GM13976 (cell line): ENCODE measurements around the gene CMBL.

Experiments used
- DNase-seq: peaks from one replicate; pipeline ENCODE4 v3.0.0; 2012; ENCODE audit warnings: low spot score
- in situ Hi-C: fragments of 300-500 bp; cut with MboI; formaldehyde crosslinking; loops from one replicate; pipeline ENCODE4 v1.12.0; 2022; ENCODE audit warnings: low sequenced_read_pairs, mixed read lengths, inconsistent platforms; ENCODE audit not compliant: unreplicated experiment
- TF ChIP-seq, protein P1 (sequence below): IDR thresholded peaks from 2 replicates; pipeline ENCODE4 v1.5.1; 2012; ENCODE audit warnings: borderline replicate concordance, mild to moderate bottlenecking; ENCODE audit not compliant: insufficient read depth; ENCODE audit errors: extremely low read depth, missing control alignments, control extremely low read depth

Gene CMBL

DNA sequence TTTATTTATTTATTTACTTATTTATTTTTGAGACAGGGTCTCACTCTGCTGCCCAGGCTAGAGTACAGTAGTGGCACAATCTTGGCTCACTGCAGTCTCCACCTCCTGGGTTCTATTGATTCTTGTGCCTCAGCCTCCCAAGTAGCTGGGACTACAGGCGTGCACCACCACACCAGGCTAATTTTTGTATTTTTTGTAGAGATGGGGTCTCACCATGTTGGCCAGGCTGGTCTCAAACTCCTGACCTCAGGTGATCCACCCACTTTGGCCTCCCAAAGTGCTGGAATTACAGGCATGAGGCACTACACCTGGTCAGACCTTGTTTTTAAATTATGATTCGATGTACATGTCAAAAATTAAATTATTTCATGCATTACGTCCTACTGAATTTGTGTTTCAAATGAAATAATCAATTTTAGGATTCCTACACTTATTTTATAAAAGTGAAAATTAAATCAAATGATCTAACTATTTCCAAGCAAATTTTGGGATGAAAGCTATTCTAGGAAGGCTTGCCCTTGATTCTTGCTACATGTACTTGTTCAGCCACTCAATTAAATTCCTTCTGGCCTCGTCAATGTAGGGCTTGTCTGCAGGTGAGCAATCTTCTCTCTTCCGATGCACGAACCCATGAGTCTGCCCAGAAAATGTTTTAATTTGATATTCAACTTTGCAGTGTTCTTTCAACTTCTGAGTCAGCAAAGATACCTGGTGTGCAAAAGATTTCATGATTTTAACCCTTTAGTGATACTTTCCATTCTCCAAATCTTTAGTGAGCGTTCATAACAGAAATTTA, 27.6 kb downstream of the CMBL start:
- in situ Hi-C loops = loop anchor here (10.0 kb wide), 1 partner anchor 135 kb away; no protein-coding TSS in a partner anchor

DNA sequence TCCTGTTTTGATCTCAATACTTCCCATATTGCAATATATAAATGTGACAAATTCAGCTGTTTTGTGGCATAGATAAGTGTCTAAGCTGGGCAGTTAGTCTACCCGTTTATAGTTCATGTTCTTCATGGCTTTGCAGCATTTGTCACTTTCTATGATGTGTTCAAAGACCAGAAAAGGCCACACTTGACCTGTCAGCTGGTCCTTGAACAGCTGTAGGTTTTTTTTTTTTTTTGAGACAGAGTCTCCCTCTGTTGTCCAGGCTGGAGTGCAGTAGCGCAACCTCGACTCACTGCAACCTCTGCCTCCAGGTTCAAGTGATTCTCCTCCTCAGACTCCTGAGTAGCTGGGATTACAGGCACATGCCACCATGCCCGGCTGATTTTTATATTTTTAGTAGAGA, 28.4 kb downstream of the CMBL start:
- TF ChIP-seq, protein P1, sequence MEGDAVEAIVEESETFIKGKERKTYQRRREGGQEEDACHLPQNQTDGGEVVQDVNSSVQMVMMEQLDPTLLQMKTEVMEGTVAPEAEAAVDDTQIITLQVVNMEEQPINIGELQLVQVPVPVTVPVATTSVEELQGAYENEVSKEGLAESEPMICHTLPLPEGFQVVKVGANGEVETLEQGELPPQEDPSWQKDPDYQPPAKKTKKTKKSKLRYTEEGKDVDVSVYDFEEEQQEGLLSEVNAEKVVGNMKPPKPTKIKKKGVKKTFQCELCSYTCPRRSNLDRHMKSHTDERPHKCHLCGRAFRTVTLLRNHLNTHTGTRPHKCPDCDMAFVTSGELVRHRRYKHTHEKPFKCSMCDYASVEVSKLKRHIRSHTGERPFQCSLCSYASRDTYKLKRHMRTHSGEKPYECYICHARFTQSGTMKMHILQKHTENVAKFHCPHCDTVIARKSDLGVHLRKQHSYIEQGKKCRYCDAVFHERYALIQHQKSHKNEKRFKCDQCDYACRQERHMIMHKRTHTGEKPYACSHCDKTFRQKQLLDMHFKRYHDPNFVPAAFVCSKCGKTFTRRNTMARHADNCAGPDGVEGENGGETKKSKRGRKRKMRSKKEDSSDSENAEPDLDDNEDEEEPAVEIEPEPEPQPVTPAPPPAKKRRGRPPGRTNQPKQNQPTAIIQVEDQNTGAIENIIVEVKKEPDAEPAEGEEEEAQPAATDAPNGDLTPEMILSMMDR = no peak
- in situ Hi-C loops = loop anchor here (10.0 kb wide), 1 partner anchor 135 kb away; no protein-coding TSS in a partner anchor
- DNase-seq = no peak

More for the DNA sequence above, 27.6 kb downstream of the CMBL start:
- DNase-seq = no peak
- TF ChIP-seq, protein P1 = no peak

DNA sequence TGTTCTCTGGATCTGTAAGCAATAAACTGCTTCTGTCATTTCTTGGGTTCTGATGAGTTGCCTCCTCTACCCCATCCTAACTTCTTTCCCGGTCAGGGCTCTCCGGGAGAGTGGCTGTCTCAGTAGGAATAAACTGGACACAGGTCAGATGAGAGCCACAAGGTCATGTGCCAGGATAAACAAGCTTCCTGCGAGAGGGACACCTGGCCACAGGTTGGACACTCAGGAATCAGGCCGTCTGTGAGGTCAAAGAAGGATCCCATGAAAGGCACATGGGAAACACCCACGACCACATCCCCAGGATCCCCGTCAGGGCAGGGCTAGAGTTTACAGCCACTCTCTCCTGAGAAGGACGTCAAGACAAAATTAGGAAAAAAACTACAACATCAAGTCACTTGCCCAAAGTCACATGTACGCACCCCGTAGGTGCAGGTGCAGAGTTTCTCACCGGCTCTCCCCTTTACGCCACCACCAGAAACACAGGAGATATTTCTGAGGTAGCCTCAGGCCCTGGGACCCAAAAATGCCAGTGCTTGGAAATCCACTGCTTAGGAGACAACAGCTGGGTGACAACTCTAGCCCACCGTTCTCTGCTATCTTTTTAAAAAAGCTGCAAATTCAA, 28.9 kb downstream of the CMBL start:
- DNase-seq = no peak
- in situ Hi-C loops = loop anchor here (10.0 kb wide), 1 partner anchor 136 kb away; no protein-coding TSS in a partner anchor
- TF ChIP-seq, protein P1 = no peak

DNA sequence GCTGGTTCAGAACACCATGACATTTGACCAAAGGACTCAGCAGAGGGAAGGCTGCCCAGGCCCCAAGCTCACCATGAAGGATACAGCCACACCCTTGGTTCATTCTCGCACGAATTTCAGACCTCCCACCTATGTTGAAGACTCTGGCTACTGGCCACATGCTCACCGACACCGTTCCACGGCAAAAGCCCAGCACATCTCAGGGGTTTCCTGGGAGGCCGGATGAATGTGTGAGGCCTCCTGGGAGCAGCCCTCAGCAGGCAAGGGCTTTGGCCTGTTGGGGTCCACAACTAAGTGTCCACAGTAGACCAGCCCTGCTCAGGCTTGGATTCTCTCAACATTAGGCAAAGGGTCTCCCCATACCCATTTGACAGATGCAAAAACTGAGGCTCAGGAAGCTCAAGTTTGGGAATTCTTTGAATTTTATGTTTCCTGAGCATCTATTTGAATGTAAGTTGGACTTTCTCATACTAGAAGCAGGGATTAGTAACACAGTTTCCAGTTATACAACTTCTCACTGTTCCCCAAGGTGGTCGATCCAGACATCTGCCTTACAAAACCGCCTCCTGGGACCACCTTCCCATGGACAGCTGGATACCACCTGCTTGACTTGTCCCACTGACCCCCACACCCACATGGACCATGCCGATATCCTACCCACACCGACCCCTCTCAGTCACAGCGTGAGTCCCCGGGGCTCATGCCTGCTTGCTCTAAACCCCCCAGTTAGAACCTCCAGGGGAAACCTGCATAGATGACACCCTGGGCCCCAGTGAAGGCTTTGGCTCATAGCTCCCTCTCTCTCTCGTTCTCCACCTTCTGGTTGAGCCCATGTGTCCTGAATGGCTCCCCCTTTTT, 29.7 kb downstream of the CMBL start:
- no peak for DNase-seq
- TF ChIP-seq, protein P1 = no peak
- in situ Hi-C loops = loop anchor here (10.0 kb wide), 1 partner anchor 137 kb away; no protein-coding TSS in a partner anchor

DNA sequence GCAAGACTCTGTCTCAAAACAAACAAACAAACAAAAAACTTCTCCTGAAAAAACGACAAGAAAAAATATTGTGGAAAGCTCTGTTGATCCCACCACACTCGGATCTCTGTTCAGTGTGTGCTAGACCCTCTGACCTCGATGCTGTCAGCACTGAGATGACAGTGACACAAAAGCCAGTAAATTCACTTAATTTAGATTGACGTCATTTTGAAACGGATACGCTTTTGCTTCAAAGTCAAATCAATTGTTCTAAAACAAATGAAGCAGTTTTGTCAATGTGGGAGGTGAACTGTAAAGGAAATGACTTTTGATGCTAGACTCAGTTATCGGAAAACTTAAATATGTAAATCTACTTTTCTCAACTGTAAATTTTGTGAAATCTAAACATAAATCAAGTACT, 31.0 kb downstream of the CMBL start:
- no peak for DNase-seq
- in situ Hi-C loops = loop anchor here (10.0 kb wide), 1 partner anchor 138 kb away; no protein-coding TSS in a partner anchor
- TF ChIP-seq, protein P1 = no peak

DNA sequence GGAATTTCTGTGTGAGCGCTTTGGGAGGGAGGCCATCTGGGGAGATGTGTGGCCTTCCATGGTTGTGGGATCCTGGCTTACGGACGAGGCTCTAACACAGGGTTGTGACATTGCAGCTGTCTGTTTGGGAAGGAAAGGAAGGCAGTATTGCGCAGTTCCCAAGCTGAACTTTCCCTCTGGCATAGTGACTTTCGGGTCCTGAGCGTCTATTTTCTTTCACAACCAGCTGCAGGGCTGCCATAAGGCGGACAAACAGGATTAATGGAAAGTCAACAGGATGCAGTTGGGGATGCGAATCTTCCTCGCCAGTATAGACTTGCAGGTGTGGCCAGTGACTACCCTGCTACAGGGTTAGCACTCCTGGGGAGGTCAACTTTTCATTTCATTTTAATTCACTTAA, 31.7 kb downstream of the CMBL start:
- in situ Hi-C loops = loop anchor here (10.0 kb wide), 1 partner anchor 139 kb away; no protein-coding TSS in a partner anchor
- DNase-seq = no peak
- TF ChIP-seq, protein P1 = no peak
